Prostate gland (tissue), 2 donors: ENCODE measurements around the gene FSIP1. TPM values are rescaled to one million over a fixed set of nuclear protein-coding genes. Genes with fewer than 3 reads are reported as not detected.
A peak's percentile ranks its signal among the peaks of the same experiment; 100 is the strongest.

Experiments
- DNase-seq: peaks from one replicate; pipeline ENCODE4 v3.0.0-alpha.2; 2019; ENCODE audit warnings: low spot score
- H3K27ac ChIP-seq, 2 donors: fragments of 200-600 bp; sonication (generic); 2 replicates each; pipeline ENCODE4 v1.5.1; 2017 to 2019
- H3K27me3 ChIP-seq: fragments of 200-600 bp; sonication (generic); replicated peaks from 2 replicates; pipeline ENCODE4 v1.5.1; 2019; ENCODE audit not compliant: insufficient read depth
- H3K36me3 ChIP-seq, 2 donors: fragments of 200-600 bp; sonication (generic); 1 replicate in 1 of 2; 2 replicates in 1 of 2; pipeline versions ENCODE4 v1.5.1 to v1.8.1; 2017 to 2019
- H3K4me1 ChIP-seq: fragments of 200-600 bp; sonication (generic); replicated peaks from 2 replicates; pipeline ENCODE4 v1.5.1; 2019
- H3K4me3 ChIP-seq, 2 donors: fragments of 200-600 bp; sonication (generic); 2 replicates each; pipeline ENCODE4 v1.5.1; 2017 to 2019
- H3K9me3 ChIP-seq: fragments of 200-600 bp; sonication (generic); 2 replicates; pipeline ENCODE4 v1.5.1; 2017
- POLR2A ChIP-seq: fragments of 450-650 bp; IDR thresholded peaks from one replicate; pipeline ENCODE4 v1.6.1; 2016; ENCODE audit warnings: antibody characterized with exemption, mild to moderate bottlenecking
- POLR2AphosphoS5 ChIP-seq: sonication (generic); formaldehyde crosslinking; IDR thresholded peaks from one replicate; pipeline ENCODE4 v1.6.1; 2017; ENCODE audit warnings: antibody characterized with exemption
- WGBS: methylation state at CpG from one replicate; pipeline ENCODE4 v1.1.5; 2018; 5-methylcytosine and 5-hydroxymethylcytosine counted together
- intact Hi-C: fragments of 100-400 bp; cut with DNase I; formaldehyde crosslinking; loops from one replicate; pipeline ENCODE4 v1.14.2; 2022
- total RNA-seq, 2 donors: library from RNA; depleted of rRNA; stranded (reverse); fragments of >200 nt; gene quantifications; one replicate each; pipeline ENCODE4 v1.1.0, GENCODE V29; 2016
- TF ChIP-seq, protein P1 (sequence below), 4 experiments: fragments of 200-600 bp in 2 of 4; fragments of 450-650 bp in 2 of 4; sonication (generic) in 2 of 4; IDR thresholded peaks; 1 replicate in 3 of 4; 2 replicates in 1 of 4; pipeline ENCODE4 v1.5.1; 2016 to 2019; ENCODE audit warnings: antibody characterized with exemption in 4 of 4, mild to moderate bottlenecking in 2 of 4, moderate library complexity in 2 of 4

FSIP1 gene
- total RNA-seq, 2 donors from 2014 or later, result 1.6 to 2.3 TPM

DNA sequence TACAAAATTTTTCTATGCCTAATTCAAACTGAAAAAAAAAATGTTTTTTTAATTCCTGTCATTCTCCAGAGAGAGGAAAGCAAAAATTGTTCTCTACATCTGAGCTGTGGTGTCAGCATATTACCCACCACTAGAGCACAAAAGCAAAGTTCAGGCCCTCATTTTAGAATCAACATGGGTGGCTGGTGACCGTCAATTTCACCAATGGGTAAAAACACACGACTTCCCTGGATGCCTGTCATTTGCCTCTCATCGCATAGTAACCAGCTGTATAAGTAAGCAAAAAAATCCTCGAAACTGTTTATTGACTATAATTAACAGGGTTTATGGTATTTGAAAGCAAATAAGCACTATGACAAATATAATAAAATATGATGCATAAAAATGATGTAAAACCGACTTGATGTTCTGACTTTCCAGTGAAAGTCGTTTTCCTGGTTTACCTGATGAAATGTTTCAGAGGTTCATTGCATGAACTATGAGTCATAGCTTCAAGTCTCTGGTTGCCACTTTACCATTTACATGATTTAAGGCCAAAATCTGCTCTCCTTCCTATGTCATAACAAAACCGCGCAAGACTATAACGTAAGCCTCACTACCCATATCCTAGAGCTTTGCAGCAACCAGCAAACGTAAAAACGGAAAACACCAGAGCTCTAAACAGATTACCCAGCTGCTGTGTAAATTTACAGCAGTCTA, 141.3 kb downstream of the FSIP1 start:
- no peak for TF ChIP-seq POLR2AphosphoS5
- TF ChIP-seq, protein P1, sequence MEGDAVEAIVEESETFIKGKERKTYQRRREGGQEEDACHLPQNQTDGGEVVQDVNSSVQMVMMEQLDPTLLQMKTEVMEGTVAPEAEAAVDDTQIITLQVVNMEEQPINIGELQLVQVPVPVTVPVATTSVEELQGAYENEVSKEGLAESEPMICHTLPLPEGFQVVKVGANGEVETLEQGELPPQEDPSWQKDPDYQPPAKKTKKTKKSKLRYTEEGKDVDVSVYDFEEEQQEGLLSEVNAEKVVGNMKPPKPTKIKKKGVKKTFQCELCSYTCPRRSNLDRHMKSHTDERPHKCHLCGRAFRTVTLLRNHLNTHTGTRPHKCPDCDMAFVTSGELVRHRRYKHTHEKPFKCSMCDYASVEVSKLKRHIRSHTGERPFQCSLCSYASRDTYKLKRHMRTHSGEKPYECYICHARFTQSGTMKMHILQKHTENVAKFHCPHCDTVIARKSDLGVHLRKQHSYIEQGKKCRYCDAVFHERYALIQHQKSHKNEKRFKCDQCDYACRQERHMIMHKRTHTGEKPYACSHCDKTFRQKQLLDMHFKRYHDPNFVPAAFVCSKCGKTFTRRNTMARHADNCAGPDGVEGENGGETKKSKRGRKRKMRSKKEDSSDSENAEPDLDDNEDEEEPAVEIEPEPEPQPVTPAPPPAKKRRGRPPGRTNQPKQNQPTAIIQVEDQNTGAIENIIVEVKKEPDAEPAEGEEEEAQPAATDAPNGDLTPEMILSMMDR (IDR thresholded peaks at IDR 0.05), result peak in 1 of 4 experiments; percentile 18
- no peak overlapping the region for H3K27ac ChIP-seq
- no peak for DNase-seq
- 74% methylated on average over 11 of the region's 11 CpGs for WGBS
- intact Hi-C loops, result no loop called here
- H3K4me1 ChIP-seq, result no peaks in the 10 kb centered on the region
- H3K36me3 ChIP-seq, result no peaks in the 10 kb centered on the region
- H3K4me3 ChIP-seq, result no peak overlapping the region
- no peaks in the 10 kb centered on the region for H3K27me3 ChIP-seq
- H3K9me3 ChIP-seq, result no peaks in the 10 kb centered on the region

DNA sequence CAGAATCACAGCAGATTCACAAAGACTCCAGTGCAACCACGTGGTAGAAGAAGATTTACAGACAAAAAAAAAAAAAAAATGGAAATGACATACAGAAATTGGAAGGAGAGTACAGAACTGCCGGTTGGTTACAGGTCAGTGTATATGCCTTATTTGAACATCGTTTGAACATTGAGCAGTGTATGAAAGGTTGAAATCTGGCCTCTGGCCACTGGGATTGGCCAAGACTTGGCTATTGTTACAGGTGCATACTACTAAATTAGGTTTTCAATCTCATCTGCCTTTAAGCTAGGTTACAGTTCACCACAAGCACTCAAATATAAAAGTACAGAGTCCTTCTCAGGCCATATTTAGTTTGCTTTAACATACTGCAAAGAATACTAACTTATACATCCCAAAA, 142.0 kb downstream of the FSIP1 start:
- no peak for TF ChIP-seq POLR2AphosphoS5
- TF ChIP-seq, protein P1 (IDR thresholded peaks at IDR 0.05), result no peak
- TF ChIP-seq POLR2A, result no peak
- no peaks in the 10 kb centered on the region for H3K9me3 ChIP-seq
- intact Hi-C loops, result no loop called here

DNA sequence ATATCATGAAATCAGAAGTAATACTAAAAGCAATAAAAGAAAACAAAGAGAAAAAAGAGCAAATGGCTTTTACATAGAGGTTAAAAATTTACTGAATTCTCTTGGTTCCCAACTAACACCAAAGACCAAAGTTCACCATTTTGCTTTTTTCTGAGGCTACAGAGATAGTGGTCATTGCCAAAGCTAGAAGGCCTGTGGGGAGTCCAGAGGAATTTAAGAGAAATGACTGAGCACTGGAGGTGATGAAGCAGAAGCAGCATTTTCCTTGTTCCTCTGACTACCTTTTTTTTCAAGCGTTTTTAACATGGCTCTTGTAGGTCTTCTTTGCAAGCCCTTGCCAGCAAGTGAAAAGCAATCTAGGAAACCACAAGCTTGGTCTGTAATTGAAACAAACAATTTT, 143.6 kb downstream of the FSIP1 start:
- 94% methylated on average over 1 of the region's 1 CpG for WGBS

More for the DNA sequence above, 142.0 kb downstream of the FSIP1 start:
- H3K4me1 ChIP-seq, result no peaks in the 10 kb centered on the region
- 74% methylated on average over 3 of the region's 3 CpGs for WGBS
- no peaks in the 10 kb centered on the region for H3K36me3 ChIP-seq
- no peak overlapping the region for H3K27ac ChIP-seq
- no peaks in the 10 kb centered on the region for H3K27me3 ChIP-seq
- no peak overlapping the region for H3K4me3 ChIP-seq
- no peak for DNase-seq

DNA sequence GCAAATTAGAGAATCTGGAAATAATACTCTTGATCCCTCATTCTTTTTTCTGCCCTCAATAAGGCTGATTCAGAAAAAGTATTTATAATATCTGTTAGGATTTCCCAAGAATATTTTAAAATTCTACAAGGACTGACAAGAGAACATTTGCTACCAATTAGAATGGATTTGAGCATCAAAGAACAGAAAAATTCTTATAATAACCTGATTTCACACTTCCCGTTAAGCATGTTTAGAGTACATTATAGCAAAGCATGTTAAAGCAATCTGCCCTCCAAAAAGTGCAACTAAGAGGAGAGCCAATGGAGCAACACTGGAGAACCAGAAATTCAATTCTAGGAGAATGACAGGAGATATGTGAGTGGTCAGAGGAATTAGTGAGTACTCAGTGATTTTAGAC, 144.6 kb downstream of the FSIP1 start:
- no peaks in the 10 kb centered on the region for H3K4me1 ChIP-seq
- intact Hi-C loops, result no loop called here
- H3K27me3 ChIP-seq, result no peaks in the 10 kb centered on the region
- no peak for TF ChIP-seq POLR2A
- TF ChIP-seq, protein P1 (IDR thresholded peaks at IDR 0.05), result no peak
- TF ChIP-seq POLR2AphosphoS5, result no peak
- H3K4me3 ChIP-seq, result no peak overlapping the region
- H3K27ac ChIP-seq, result no peak overlapping the region
- H3K9me3 ChIP-seq, result no peaks in the 10 kb centered on the region
- 87% methylated on average over 1 of the region's 1 CpG for WGBS
- no peaks in the 10 kb centered on the region for H3K36me3 ChIP-seq
- no peak for DNase-seq

More for the DNA sequence above, 143.6 kb downstream of the FSIP1 start:
- intact Hi-C loops, result no loop called here
- no peaks in the 10 kb centered on the region for H3K27me3 ChIP-seq
- no peak overlapping the region for H3K27ac ChIP-seq
- DNase-seq, result no peak
- no peak for TF ChIP-seq POLR2AphosphoS5
- TF ChIP-seq, protein P1 (IDR thresholded peaks at IDR 0.05), result no peak
- no peak for TF ChIP-seq POLR2A
- H3K4me1 ChIP-seq, result no peaks in the 10 kb centered on the region
- H3K36me3 ChIP-seq, result no peaks in the 10 kb centered on the region
- no peak overlapping the region for H3K4me3 ChIP-seq
- H3K9me3 ChIP-seq, result no peaks in the 10 kb centered on the region

DNA sequence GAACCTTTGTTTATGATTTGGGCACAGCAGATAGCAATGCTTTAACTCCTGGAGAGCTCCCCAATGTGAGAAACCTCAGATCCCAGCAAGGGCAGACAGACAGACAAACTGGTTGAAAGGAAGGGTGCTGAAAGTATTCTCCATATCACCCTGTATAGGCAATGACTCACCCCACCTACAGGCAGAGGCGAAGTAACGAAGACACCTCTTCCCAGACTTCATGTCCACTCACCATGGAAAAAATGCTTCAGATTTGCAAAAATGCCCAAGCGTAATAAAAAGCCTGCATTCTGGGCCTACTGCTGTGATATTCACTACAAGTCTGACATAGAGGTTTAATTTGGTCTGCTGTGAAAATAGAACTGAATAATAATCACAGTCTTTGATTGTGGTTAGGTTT, 151.3 kb downstream of the FSIP1 start:
- intact Hi-C loops, result no loop called here
- Histone ChIP-seq H3K27me3 (no peaks in the 10 kb centered on the region), H3K36me3 (no peaks in the 10 kb centered on the region), H3K4me3 (no peak overlapping the region), H3K9me3 (no peaks in the 10 kb centered on the region), H3K27ac (no peak overlapping the region), H3K4me1 (peaks cover 7% of the 10 kb centered on the region)
- TF ChIP-seq, protein P1 (IDR thresholded peaks at IDR 0.05), result no peak
- TF ChIP-seq POLR2AphosphoS5 (no peak), POLR2A (no peak)
- WGBS, result 99% methylated on average over 3 of the region's 3 CpGs
- DNase-seq, result no peak
